OCI-LY3 (cell line): ENCODE measurements around the gene SLC36A3.

Experiments
- H2AFZ ChIP-seq: fragments of 200-600, 300-600 bp; shearing (Covaris generic); 2 replicates; pipeline ENCODE4 v1.6.0; 2014; ENCODE audit warnings: antibody characterized with exemption, low read depth, low read length
- H3K27ac ChIP-seq: fragments of 200-600, 300-600 bp; sonication (generic); 2 replicates; pipeline ENCODE4 v1.5.1; 2014; ENCODE audit warnings: mild to moderate bottlenecking, low read length, moderate library complexity, mixed read lengths
- H3K27me3 ChIP-seq: fragments of 200-600, 300-600 bp; sonication (generic); 2 replicates; pipeline ENCODE4 v1.6.1; 2014; ENCODE audit warnings: low read depth, low read length, mixed read lengths
- H3K36me3 ChIP-seq: fragments of 200-600, 300-600 bp; sonication (generic); replicated peaks from 2 replicates; pipeline ENCODE3; 2014; ENCODE audit warnings: low read depth, low read length, mixed read lengths
- H3K4me1 ChIP-seq: fragments of 300-600, 200-600 bp; sonication (generic); 2 replicates; pipeline ENCODE4 v1.6.1; 2014; ENCODE audit warnings: low read length, mixed read lengths
- H3K4me2 ChIP-seq: fragments of 200-600, 300-600 bp; sonication (generic); 2 replicates; pipeline ENCODE4 v1.6.1; 2014; ENCODE audit warnings: low read length, mixed read lengths
- H3K4me3 ChIP-seq: fragments of 300-600, 200-600 bp; sonication (generic); 2 replicates; pipeline ENCODE4 v1.5.1; 2014; ENCODE audit warnings: antibody characterized with exemption, mild to moderate bottlenecking, low read length, moderate library complexity
- H3K79me2 ChIP-seq: fragments of 300-600, 200-600 bp; shearing (Covaris generic); 2 replicates; pipeline ENCODE4 v1.6.1; 2014; ENCODE audit warnings: mild to moderate bottlenecking, low read length, mixed read lengths
- H3K9ac ChIP-seq: fragments of 300-600, 200-600 bp; shearing (Covaris generic); 2 replicates; pipeline ENCODE4 v1.6.0; 2014; ENCODE audit warnings: mild to moderate bottlenecking, low read length, moderate library complexity
- H3K9me3 ChIP-seq: fragments of 200-600, 300-600 bp; shearing (Covaris generic); 2 replicates; pipeline ENCODE4 v1.6.1; 2014; ENCODE audit warnings: low read length, mixed read lengths; ENCODE audit not compliant: insufficient read depth
- H4K20me1 ChIP-seq: fragments of 200-600, 300-600 bp; sonication (generic); 2 replicates; pipeline ENCODE4 v1.6.1; 2016; ENCODE audit warnings: low read length, mixed read lengths; ENCODE audit not compliant: insufficient read depth
- EZH2phosphoT487 ChIP-seq: fragments of 200-600 bp; shearing (Covaris generic); IDR thresholded peaks from 2 replicates; pipeline ENCODE4 v1.6.1; 2018; ENCODE audit warnings: antibody characterized with exemption, mixed run types, low read depth
- TF ChIP-seq, protein P1 (sequence below): fragments of 200-600, 300-600 bp; sonication (generic); IDR thresholded peaks from 2 replicates; pipeline ENCODE4 v1.5.1; 2014; ENCODE audit warnings: antibody characterized with exemption, low read length, low read depth

SLC36A3 gene

DNA sequence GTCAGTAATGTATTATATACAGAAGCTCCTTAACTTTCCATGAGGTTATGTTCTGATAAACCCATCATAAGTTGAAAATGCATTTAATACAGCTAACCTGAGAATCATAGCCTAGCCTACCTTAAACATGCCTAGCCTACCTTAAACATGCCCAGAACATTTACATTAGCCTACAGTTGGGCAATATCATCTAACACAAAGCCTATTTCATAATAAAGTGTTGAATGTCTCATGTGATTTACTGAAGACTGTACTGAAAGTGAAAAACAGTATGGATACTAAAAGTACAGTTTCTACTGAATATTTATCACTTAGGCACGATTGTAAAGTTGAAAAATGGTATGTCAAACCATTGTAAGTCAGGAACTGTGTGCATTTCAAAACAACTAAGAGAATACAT is 49.0 kb downstream of the SLC36A3 start:
- peaks cover 63% of the 10 kb centered on the region for H3K79me2 ChIP-seq
- H4K20me1 ChIP-seq, result peaks cover 17% of the 10 kb centered on the region; the same call in 1 of the 2 replicates
- TF ChIP-seq EZH2phosphoT487, result no peak
- H3K4me3 ChIP-seq, result peak overlapping the region; percentile 98
- no peaks in the 10 kb centered on the region for H3K27me3 ChIP-seq
- H3K4me2 ChIP-seq, result peak overlapping the region; percentile 84
- H3K4me1 ChIP-seq, result peaks cover 69% of the 10 kb centered on the region
- H3K9ac ChIP-seq, result peak overlapping the region; percentile 91; the same call in 1 of the 2 replicates
- no peaks in the 10 kb centered on the region for H3K9me3 ChIP-seq
- peaks cover 16% of the 10 kb centered on the region for H3K36me3 ChIP-seq
- H2AFZ ChIP-seq, result no peak overlapping the region
- peak overlapping the region; percentile 82 for H3K27ac ChIP-seq

DNA sequence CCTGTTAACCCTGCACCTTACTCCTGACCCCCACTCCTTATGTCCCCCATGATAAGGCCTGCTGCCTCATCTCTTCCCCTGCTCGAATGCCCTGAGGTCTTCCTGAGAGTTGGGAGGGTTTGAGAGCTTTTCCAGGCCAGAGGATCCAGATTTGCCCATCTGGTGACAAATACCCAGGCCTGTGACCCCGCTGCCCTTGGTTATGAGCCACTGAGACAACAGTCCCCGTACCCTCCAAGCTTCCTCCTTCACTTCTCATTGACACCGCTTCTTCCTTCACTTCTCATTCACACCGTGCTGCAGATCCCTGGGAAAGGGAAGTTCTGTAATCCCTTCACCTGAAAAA is 50.0 kb downstream of the SLC36A3 start:
- Histone ChIP-seq H3K79me2 (peaks cover 54% of the 10 kb centered on the region), H3K9me3 (no peaks in the 10 kb centered on the region), H4K20me1 (peaks cover 8% of the 10 kb centered on the region; the same call in 1 of the 2 replicates), H3K4me1 (peaks cover 64% of the 10 kb centered on the region), H2AFZ (no peak overlapping the region), H3K36me3 (peaks cover 13% of the 10 kb centered on the region), H3K4me3 (peak overlapping the region; percentile 98), H3K27me3 (no peaks in the 10 kb centered on the region), H3K4me2 (peak overlapping the region; percentile 84), H3K27ac (peak overlapping the region; percentile 82), H3K9ac (peak overlapping the region; percentile 91)
- no peak for TF ChIP-seq EZH2phosphoT487
- TF ChIP-seq, protein P1, sequence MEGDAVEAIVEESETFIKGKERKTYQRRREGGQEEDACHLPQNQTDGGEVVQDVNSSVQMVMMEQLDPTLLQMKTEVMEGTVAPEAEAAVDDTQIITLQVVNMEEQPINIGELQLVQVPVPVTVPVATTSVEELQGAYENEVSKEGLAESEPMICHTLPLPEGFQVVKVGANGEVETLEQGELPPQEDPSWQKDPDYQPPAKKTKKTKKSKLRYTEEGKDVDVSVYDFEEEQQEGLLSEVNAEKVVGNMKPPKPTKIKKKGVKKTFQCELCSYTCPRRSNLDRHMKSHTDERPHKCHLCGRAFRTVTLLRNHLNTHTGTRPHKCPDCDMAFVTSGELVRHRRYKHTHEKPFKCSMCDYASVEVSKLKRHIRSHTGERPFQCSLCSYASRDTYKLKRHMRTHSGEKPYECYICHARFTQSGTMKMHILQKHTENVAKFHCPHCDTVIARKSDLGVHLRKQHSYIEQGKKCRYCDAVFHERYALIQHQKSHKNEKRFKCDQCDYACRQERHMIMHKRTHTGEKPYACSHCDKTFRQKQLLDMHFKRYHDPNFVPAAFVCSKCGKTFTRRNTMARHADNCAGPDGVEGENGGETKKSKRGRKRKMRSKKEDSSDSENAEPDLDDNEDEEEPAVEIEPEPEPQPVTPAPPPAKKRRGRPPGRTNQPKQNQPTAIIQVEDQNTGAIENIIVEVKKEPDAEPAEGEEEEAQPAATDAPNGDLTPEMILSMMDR, result no peak

DNA sequence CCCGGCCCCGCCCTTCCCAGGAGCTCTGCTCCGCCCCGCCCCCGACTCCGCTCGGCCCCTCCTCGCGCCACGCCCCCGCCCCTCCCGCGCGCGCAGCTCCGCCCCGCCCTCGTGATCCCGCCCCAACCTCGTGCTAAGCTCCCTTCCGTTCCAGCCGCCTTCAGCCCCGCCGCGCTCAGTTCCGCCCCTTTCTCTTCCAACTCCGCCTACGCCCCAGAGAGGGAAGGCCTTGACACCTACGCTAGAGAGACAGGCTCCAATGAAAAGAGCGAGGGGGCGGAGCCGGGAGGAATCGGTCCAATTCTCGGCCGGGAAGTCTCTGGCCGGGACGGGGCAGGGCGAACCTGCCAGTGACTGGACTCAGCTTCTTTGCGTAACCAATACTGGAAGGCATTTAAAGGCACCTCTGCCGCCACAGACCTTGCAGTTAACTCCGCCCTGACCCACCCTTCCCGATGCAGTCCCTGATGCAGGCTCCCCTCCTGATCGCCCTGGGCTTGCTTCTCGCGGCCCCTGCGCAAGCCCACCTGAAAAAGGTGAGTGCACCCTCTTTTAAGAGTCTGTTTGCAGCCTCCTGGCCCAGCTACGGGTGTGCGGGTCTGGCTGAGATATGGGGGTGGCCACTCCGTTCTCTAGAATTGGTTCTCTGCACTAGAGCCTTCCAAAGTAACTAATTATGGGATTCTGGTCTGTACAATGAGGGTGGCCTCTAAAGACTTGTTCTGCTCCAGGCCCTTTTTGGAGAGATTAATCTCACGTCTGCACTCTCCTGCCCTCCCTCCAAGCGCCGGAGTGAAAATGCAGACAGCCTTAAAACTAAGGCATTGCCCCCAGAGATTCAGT is 50.6 kb downstream of the SLC36A3 start, which contains the start of gene GM2A:
TSS of gene GM2A (plus strand) at position 424 of the 843 bp plus-strand sequence. CDS start at position 456, 32 bp downstream.
- H3K4me1 ChIP-seq, result peaks cover 58% of the 10 kb centered on the region
- peaks cover 7% of the 10 kb centered on the region for H3K36me3 ChIP-seq
- H2AFZ ChIP-seq, result peak within 1 kb of the TSS; percentile 78
- peak within 1 kb of the TSS; percentile 91 for H3K9ac ChIP-seq
- no peaks in the 10 kb centered on the region for H3K9me3 ChIP-seq
- H3K27ac ChIP-seq, result peak within 1 kb of the TSS; percentile 82
- H3K27me3 ChIP-seq, result no peaks in the 10 kb centered on the region
- H3K4me2 ChIP-seq, result peak within 1 kb of the TSS; percentile 96
- H4K20me1 ChIP-seq, result peaks cover 2% of the 10 kb centered on the region; the same call in 1 of the 2 replicates
- peaks cover 48% of the 10 kb centered on the region for H3K79me2 ChIP-seq
- TF ChIP-seq, protein P1, result no peak
- no peak for TF ChIP-seq EZH2phosphoT487
- peak within 1 kb of the TSS; percentile 98 for H3K4me3 ChIP-seq

DNA sequence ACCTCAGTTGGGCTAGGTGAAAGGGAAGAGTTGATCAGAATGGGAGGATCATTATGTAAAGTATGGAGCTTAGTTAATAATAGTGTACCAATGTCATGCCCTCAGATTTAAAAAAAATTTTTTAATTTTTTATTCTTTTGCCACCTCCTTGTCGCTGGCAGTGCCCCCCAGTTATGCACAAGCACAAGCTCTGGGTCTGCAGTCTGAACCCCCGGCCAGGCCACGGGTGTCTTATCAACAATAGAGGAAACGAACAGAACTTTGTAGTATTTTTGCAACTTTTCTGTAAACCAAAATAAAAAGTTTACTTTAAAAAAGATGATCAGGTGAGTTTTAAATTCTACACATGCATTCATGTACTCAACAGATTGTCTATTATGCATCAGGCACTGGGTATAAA is 51.9 kb downstream of the SLC36A3 start:
- Histone ChIP-seq H3K4me3 (peak overlapping the region; percentile 76), H2AFZ (peak overlapping the region; percentile 58; the same call in 1 of the 2 replicates), H3K79me2 (peaks cover 35% of the 10 kb centered on the region)

More for the DNA sequence above, 51.9 kb downstream of the SLC36A3 start:
- peak overlapping the region; percentile 96 for H3K4me2 ChIP-seq
- peaks cover 54% of the 10 kb centered on the region for H3K4me1 ChIP-seq
- H3K27me3 ChIP-seq, result no peaks in the 10 kb centered on the region
- no peaks in the 10 kb centered on the region for H4K20me1 ChIP-seq
- no peaks in the 10 kb centered on the region for H3K9me3 ChIP-seq
- TF ChIP-seq, protein P1, result no peak
- TF ChIP-seq EZH2phosphoT487, result no peak
- peak overlapping the region; percentile 68 for H3K27ac ChIP-seq
- peak overlapping the region; percentile 68 for H3K9ac ChIP-seq
- H3K36me3 ChIP-seq, result peaks cover 5% of the 10 kb centered on the region
